ENCODE results near the gene SVIL.
"Not testable (repeated sequence)": the region's sequence is repeated elsewhere in the genome, so short reads cannot be mapped to it uniquely, and the experiment has no call there.

The SVIL gene

GRCh38 chr10:29443745-29444523, 190.8 kb downstream of the SVIL start:
- DNase-seq: peak; percentile 12

DNA sequence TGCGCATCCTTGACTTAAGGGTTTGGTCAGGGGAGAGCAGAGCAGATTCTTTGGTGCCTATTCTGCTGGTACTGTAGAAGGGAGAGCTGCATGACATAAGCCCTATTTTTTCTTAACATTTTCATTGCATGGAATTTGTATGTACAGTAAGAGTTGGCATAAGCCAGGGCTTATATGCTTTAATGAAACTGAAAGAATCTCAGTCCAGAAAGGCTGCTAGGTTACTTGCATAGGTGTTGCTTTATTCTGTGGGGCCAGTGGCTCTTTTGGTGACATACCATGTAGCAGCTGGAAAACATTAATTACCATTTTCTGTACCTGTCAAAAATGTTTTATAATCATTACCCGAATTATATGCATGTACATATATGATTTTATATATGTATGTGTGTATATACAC, 193.8 kb downstream of the SVIL start:
- no peak for DNase-seq

- DNase-seq: not testable (repeated sequence)
Measured at GRCh38 chr10:29439005-29439404, 195.8 kb downstream of the SVIL start.

DNA sequence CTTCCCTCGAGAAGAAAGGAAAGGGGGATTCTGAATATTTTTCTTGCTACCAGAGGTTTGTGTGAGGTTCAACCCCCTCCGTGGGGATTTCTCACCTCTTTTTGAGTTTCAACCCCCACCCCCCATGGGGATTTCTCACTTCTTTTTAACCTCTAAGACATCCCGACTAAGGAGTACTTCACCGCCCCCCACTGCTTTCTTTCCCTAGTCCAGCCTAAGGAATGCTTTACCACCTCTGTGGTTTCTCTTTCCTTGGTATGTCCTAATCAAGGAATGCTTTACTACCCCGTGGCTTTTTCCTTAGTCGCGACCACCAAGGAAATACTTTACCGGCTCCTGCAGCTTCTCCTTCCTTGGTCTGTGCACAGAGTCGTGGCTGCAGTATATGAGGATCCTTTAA, 196.5 kb downstream of the SVIL start:
- no peak for DNase-seq

DNA sequence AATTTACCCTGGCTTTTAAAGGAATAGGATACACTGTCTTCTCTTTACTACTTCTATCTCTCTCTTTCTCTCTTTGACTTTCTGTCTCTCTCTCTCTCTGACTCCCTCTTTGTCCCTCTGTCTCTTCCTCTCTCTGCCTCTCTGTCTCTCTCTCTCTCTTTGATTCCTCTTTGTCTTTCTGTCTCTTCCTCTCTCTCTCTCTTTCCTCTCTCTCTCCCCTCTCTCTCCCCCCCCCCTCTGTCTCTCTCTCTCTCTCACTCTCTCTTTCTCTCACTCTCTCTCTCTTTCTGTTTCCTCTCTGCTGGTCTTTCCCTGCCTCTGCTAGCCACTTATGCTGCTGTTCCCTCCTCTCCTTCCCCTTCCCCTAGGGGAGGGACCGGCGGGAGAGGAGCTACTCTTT, 196.9 kb downstream of the SVIL start:
- no peak for DNase-seq

GRCh38 chr10:29435809-29436501, 198.8 kb downstream of the SVIL start:
- no peak for DNase-seq

- DNase-seq: no peak
Measured at GRCh38 chr10:29434111-29434510, 200.7 kb downstream of the SVIL start.

DNA sequence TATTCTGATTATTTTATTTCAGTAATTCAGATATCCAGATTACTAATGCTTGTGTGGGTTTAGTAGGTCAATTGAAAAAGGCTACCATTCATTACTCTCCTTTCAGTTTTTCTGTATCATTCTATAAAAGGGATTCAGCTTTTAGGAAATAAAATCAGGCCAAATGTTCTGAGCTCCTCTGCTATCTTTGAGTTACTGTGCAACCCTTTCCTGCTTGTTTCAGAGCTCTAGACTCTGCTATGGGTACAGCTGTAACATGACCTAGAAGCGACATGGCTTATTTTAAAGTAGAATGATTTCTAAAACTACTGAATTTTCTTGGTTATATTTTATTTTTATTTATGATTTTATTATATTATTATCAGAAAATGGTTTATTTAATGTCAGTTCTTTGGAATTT, 203.1 kb downstream of the SVIL start:
- no peak for DNase-seq

DNA sequence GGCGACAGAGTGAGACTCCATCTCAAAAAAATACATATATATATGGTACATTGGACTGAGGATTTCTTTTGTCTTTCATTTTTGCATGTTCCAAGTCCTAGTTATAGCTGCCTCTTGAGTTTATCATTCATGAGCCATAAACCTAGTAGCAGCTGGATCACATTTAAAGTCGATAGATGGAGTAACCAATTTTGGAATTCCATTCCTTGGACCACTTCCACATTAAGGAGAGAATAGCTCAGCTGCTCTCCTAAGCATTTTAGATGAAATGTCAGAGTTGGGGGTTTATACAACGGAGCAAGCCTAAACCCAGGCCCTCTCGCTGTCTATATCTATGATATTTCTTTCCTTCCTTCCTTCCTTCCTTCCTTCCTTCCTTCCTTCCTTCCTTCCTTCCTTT, 204.7 kb downstream of the SVIL start:
- no peak for DNase-seq

DNA sequence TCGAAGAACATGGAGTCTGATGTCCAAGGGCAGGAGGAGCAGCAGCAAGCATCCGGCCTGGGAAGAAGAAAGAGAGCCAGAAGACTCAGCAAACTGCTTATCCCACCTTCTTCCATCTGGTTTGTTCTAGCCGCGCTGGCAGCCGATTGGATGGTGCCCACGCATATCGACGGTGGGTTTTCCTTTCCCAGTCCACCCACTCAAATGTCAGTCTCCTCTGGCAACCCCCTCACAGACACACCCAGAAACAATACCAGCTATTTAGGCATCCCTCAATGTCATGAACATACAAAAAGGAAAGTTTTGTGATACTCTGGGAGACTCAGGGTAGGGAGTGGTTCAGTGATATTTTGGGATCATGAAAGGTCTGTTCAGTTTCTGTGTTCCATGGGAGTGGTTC, 206.3 kb downstream of the SVIL start:
- no peak for DNase-seq

DNA sequence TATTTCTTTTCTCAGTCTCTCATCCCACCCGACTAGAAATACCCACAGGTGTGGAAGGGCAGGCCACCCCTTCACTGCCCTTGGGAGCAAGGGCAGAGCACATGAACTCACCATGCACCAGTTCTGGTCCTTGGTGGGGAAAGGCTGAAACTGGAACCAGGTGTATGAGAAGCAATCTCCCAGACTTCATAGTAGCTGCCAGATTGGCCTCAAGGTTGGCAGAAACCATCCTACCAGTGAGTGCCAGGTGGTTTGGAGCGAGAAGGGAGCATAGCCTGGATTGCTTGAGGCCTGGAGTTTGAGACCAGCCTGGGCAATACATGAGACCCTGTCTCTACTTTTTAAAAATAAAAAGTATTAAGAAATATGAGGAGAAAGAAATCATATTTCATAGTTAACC, 207.1 kb downstream of the SVIL start:
- DNase-seq: no peak

- no peak for DNase-seq
Measured at GRCh38 chr10:29426420-29426819, 208.4 kb downstream of the SVIL start.

DNA sequence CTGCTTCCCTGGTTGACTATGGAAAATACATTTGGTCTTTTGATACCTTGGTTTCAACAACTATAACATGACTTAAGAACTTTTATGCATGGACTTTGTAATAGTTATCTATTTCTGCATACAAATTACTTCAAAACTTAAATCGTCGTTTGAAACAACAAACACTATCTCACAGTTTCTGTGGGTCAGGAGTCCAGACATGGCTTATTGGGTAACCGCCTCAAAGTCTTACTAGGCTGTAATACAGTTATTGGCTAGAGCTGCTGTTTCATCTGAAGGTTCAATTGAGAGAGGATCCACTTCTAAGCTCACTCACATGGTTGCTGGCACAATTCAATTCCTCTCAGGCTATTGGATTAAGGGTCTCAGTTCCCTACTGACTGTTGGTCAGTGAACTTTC, 210.8 kb downstream of the SVIL start:
- DNase-seq: no peak

DNA sequence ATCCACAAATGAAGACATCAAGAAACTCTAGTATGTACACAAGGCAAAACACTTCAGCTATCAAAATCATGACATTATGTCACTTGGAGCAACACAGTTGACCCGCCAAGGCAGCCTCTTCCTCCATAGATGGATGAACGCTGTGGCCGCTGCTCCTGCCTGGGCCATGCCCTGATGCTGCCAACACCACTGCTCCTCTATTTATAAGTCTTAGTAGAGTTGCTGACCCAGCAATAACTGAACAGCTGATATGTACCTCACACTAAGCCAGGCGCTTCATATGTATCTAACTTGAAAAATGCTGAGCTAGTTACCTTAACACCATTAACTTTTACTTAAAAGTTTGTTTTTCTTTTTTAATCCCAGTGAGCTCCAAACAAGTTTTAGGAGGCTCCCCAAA, 214.0 kb downstream of the SVIL start:
- no peak for DNase-seq

GRCh38 chr10:29417324-29417723, 217.4 kb downstream of the SVIL start:
- no peak for DNase-seq

GRCh38 chr10:29415876-29416275, 218.9 kb downstream of the SVIL start:
- no peak for DNase-seq

GRCh38 chr10:29414501-29414900, 220.3 kb downstream of the SVIL start:
- DNase-seq: no peak

- no peak for DNase-seq
Measured at GRCh38 chr10:29412485-29412884, 222.3 kb downstream of the SVIL start.

- no peak for DNase-seq
Measured at GRCh38 chr10:29411666-29412315, 223.0 kb downstream of the SVIL start.

GRCh38 chr10:29409241-29410054, 225.3 kb downstream of the SVIL start:
- peak; percentile 81 for DNase-seq

DNA sequence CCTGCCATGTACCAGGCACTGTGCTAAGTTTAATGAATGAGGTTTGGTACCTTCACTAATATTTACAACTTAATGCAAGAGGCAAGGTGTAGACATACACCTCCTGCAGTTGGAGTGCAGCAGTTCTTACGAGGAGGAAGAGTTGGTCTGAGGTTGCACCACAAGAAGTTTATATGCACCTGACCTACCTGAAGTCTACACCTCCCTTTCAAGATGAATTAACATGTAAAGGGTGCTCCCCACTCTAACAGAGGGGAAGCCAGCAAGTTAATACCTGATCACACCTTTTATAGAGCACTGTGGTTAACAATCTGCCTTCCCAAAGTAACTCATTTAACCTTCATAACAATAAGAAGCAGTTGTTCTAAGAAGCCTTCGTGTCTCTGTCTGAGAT, 225.9 kb downstream of the SVIL start:
- DNase-seq: no peak
